ENCODE measurements around the gene ATOH8.

The ATOH8 gene

GRCh38 chr2:85756822-85757435, 3.1 kb downstream of the ATOH8 start:
- no peak for DNase-seq

- DNase-seq = no peak
Observed at GRCh38 chr2:85757860-85758259, 4.1 kb downstream of the ATOH8 start.

GRCh38 chr2:85758361-85759256, 4.8 kb downstream of the ATOH8 start:
- DNase-seq = no peak

- no peak for DNase-seq
Observed at GRCh38 chr2:85759257-85759613, 5.4 kb downstream of the ATOH8 start.

- DNase-seq = no peak
Observed at GRCh38 chr2:85760371-85760770, 6.6 kb downstream of the ATOH8 start.

- no peak for DNase-seq
Observed at GRCh38 chr2:85760872-85761271, 7.1 kb downstream of the ATOH8 start.

- DNase-seq = no peak
Observed at GRCh38 chr2:85761512-85761944, 7.7 kb downstream of the ATOH8 start.

GRCh38 chr2:85761946-85762345, 8.2 kb downstream of the ATOH8 start:
- no peak for DNase-seq

GRCh38 chr2:85763132-85763531, 9.3 kb downstream of the ATOH8 start:
- DNase-seq = no peak

GRCh38 chr2:85763831-85764230, 10.0 kb downstream of the ATOH8 start:
- DNase-seq = no peak

GRCh38 chr2:85765081-85765731, 11.4 kb downstream of the ATOH8 start:
- DNase-seq = no peak

- no peak for DNase-seq
Observed at GRCh38 chr2:85766229-85766628, 12.4 kb downstream of the ATOH8 start.

GRCh38 chr2:85767803-85768665, 14.2 kb downstream of the ATOH8 start:
- no peak for DNase-seq

- DNase-seq = no peak
Observed at GRCh38 chr2:85768713-85769112, 14.9 kb downstream of the ATOH8 start.

GRCh38 chr2:85769236-85769982, 15.6 kb downstream of the ATOH8 start:
- DNase-seq = no peak

GRCh38 chr2:85769983-85770362, 16.2 kb downstream of the ATOH8 start:
- no peak for DNase-seq

GRCh38 chr2:85770369-85770768, 16.6 kb downstream of the ATOH8 start:
- no peak for DNase-seq

- DNase-seq = no peak
Observed at GRCh38 chr2:85770786-85771409, 17.1 kb downstream of the ATOH8 start.

GRCh38 chr2:85771486-85771885, 17.7 kb downstream of the ATOH8 start:
- DNase-seq = no peak

- no peak for DNase-seq
Observed at GRCh38 chr2:85772019-85772745, 18.4 kb downstream of the ATOH8 start.
